GM18511 (cell line): Measurements from ENCODE around the gene DHODH.
"Not testable (repeated sequence)": the region's sequence is repeated elsewhere in the genome, so short reads cannot be mapped to it uniquely, and the experiment has no call there.

Experiments
- ATAC-seq: cut with Tn5 transposase; IDR thresholded peaks from one replicate; pipeline ENCODE4 v1.9.1; 2021; ENCODE audit warnings: mild to moderate bottlenecking, moderate library complexity; ENCODE audit not compliant: unreplicated experiment

DHODH gene

GRCh38 chr16:72008424-72009216 lies at the start of gene DHODH:
DHODH (plus strand) TSS chr16:72008744; CDS start chr16:72008765, 21 bp downstream.
- ATAC-seq, result peak; percentile 99

GRCh38 chr16:71961066-71962039 lies 47.2 kb upstream of the DHODH start:
- peak; percentile 82 for ATAC-seq

GRCh38 chr16:71963125-71963875 lies 45.2 kb upstream of the DHODH start:
- ATAC-seq, result no peak

- no peak for ATAC-seq
These were observed 43.3 kb upstream of the DHODH start for GRCh38 chr16:71965223-71965622.

GRCh38 chr16:71966932-71967331 lies 41.6 kb upstream of the DHODH start:
- ATAC-seq, result no peak

GRCh38 chr16:71969353-71969752 lies 39.2 kb upstream of the DHODH start:
- ATAC-seq, result no peak

GRCh38 chr16:71971571-71971970 lies 37.0 kb upstream of the DHODH start:
- ATAC-seq, result no peak

- ATAC-seq, result no peak
These were observed 36.2 kb upstream of the DHODH start for GRCh38 chr16:71972356-71972755.

GRCh38 chr16:71973001-71973400 lies 35.5 kb upstream of the DHODH start:
- no peak for ATAC-seq

- no peak for ATAC-seq
These were observed 34.3 kb upstream of the DHODH start for GRCh38 chr16:71974068-71974818.

GRCh38 chr16:71985262-71985974 lies 23.1 kb upstream of the DHODH start:
- ATAC-seq, result no peak

- no peak for ATAC-seq
These were observed 22.4 kb upstream of the DHODH start for GRCh38 chr16:71986131-71986530.

GRCh38 chr16:71995038-71995437 lies 13.5 kb upstream of the DHODH start:
- ATAC-seq, result no peak

GRCh38 chr16:71997578-71997977 lies 11.0 kb upstream of the DHODH start:
- not testable (repeated sequence) for ATAC-seq

GRCh38 chr16:72001180-72001874 lies 7.2 kb upstream of the DHODH start:
- no peak for ATAC-seq

GRCh38 chr16:72002619-72003018 lies 5.9 kb upstream of the DHODH start:
- ATAC-seq, result no peak

- not testable (repeated sequence) for ATAC-seq
These were observed 500 bp upstream of the DHODH start for GRCh38 chr16:72008065-72008423.

- ATAC-seq, result no peak
These were observed 1.2 kb downstream of the DHODH start for GRCh38 chr16:72009779-72010178.

GRCh38 chr16:72012607-72013006 lies 4.1 kb downstream of the DHODH start:
- no peak for ATAC-seq
